ENCODE measurements around the gene GALNT2.

GALNT2 gene

DNA sequence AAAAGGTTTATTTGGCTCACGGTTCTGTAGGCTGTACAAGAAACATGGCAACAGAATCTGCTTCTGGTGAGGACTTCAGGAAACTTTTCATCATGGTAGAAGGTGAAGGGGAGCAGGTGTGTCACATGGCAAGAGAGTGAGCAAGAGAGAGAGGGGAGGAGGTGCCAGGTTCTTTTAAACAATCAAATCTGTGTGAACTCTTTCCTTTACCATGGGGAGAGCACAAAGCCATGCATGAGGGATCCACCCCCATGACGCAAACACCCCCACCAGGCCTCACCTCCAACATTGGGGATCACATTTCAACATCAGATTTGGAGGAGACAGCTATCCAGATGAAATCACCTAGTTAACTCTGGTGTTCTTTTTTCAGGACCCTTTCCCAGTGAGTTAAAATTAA lies 103.6 kb downstream of the GALNT2 start:
- Mint-ChIP-seq H3K4me1 (peaks cover 37% of the 10 kb centered on the region), H3K27me3 (no peaks in the 10 kb centered on the region), H3K36me3 (ENCODE audit: insufficient read depth) (peaks cover 4% of the 10 kb centered on the region), H3K27ac (ENCODE audit: low read depth) (peak overlapping the region; percentile 2), H3K4me3 (no peak overlapping the region), H3K9me3 (no peaks in the 10 kb centered on the region)
- DNase-seq (ENCODE audit: low spot score in 2 of 2) (no peak), ATAC-seq (replicated peaks; ENCODE audit: extremely low read depth, poor library complexity, severe bottlenecking) (no peak)

DNA sequence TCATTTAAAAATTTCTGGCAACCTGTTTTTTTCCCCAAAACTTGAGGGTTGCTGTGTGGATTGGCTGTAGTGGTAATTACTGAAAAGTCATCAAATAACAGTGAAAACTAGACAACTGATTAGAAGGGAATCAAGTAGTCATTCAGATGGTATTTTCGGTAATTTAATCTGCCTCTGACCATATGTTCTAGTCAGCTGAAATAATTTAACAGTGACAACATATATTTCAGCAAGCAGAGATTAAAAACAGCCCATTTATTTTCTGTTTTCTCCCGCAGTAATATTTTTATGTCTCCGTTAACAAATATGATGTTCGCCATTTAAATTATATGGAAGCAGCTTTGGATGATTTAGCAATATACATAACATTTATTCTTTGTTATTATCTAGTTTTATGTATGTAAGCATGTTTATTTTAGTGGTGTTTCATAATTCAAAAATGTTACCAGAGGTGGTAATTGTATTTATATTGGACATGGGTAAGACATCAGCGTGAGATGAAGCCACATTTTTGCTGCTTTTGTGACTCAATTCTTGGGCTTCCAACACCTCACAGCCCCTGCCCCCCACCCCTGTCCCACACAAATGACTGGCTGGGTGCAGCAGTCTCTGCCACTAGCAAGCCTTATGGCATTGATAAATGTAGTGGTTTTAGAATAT lies 104.4 kb downstream of the GALNT2 start:
- peaks cover 44% of the 10 kb centered on the region for H3K4me1 Mint-ChIP-seq

DNA sequence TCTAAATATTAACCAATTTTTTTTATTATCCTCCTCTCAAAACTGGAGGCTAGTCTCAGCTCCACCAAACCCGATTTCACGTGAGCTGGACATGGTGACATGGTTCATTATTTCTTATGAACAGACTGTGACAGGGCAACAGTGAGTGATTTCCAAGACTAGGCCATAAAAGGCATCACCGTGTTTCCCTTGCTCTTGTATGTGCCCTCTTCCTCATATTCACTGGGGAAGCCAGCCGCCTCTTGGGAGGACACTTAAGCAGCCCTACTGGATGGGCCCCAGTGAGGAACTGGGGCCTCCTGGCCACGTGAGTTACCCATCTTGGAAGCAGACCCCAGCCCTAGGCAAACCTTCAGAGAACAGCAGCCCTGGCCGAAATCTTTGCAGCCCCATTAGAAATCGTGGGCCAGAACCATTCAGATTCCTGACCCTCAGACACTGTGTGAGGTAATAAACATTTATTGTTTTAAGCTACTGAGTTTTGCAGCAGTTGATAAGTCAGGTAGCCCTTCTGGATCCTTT lies 105.0 kb downstream of the GALNT2 start:
- no peaks in the 10 kb centered on the region for H3K9me3 Mint-ChIP-seq
- DNase-seq (ENCODE audit: low spot score in 2 of 2) (no peak), ATAC-seq (replicated peaks; ENCODE audit: extremely low read depth, poor library complexity, severe bottlenecking) (no peak)
- peaks cover 44% of the 10 kb centered on the region for H3K4me1 Mint-ChIP-seq
- H3K27ac Mint-ChIP-seq (ENCODE audit: low read depth): no peak overlapping the region
- H3K27me3 Mint-ChIP-seq: no peaks in the 10 kb centered on the region
- H3K36me3 Mint-ChIP-seq (ENCODE audit: insufficient read depth): peaks cover 4% of the 10 kb centered on the region
- no peak overlapping the region for H3K4me3 Mint-ChIP-seq

More for the DNA sequence above, 104.4 kb downstream of the GALNT2 start:
- DNase-seq (ENCODE audit: low spot score in 2 of 2) (no peak), ATAC-seq (replicated peaks; ENCODE audit: extremely low read depth, poor library complexity, severe bottlenecking) (no peak)
- Mint-ChIP-seq H3K9me3 (no peaks in the 10 kb centered on the region), H3K4me3 (no peak overlapping the region), H3K36me3 (ENCODE audit: insufficient read depth) (peaks cover 4% of the 10 kb centered on the region), H3K27ac (ENCODE audit: low read depth) (no peak overlapping the region), H3K27me3 (no peaks in the 10 kb centered on the region)

DNA sequence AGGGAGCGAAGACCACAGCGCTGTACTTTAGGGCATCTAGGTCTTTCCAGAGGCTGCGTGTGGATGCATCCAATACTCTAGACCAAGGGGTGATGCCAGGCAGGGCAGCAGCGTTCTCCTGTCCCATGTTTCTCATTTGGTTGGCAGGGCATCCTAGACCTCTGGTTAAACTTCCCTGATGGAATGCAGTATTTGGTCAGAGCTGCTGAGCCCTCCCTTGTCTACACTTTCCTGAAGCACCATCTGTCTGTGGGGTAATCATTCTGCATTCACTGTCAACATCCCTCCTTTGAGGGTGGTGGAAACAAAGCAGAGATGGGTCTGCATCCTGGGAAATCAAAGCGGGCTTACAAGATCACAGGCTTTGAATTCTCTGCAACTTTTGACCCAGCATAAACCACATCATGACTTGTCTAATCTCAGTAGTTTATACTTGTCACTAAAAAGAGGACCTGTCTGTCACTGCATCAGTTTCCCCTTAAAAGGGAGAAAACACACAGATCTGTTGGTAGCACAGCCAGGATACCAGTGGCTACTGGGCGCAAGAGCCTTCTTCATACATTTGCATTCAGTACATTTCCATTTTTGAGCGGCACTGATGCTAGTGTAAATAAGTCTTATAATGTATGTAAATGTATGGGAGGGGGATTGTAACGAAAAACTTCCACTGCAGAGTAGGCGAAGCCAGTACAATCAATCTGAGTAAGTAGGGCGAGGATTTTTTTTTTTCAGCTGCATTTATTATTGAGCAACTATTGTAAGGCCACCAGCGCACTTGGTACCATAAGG lies 106.3 kb downstream of the GALNT2 start:
- Mint-ChIP-seq H3K4me3 (no peak overlapping the region), H3K27ac (ENCODE audit: low read depth) (no peak overlapping the region), H3K9me3 (no peaks in the 10 kb centered on the region), H3K36me3 (ENCODE audit: insufficient read depth) (peaks cover 6% of the 10 kb centered on the region), H3K27me3 (no peaks in the 10 kb centered on the region), H3K4me1 (peaks cover 45% of the 10 kb centered on the region)
- ATAC-seq (replicated peaks; ENCODE audit: extremely low read depth, poor library complexity, severe bottlenecking): no peak
- DNase-seq (ENCODE audit: low spot score in 2 of 2): no peak

DNA sequence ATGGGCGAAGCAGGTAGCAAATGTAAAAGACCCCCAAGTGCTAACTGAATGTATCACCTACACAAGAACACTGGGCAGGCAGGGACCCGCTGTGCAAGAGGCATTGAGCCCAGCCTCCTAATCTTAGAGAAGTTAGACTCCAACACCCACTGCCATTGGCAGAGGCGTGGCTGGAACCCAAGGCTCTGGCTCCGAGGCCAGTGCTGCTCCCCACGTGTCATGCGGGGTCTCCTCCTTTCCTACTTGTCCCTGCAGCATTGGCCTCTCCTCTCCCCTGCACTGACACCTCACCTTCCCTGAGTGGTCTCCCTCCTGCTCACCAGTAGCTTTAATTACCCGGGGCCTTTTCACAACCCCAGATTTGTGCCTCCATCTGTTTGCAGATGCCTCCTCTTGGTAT lies 107.0 kb downstream of the GALNT2 start:
- Mint-ChIP-seq H3K4me3 (no peak overlapping the region), H3K27ac (ENCODE audit: low read depth) (no peak overlapping the region), H3K9me3 (no peaks in the 10 kb centered on the region), H3K36me3 (ENCODE audit: insufficient read depth) (peaks cover 6% of the 10 kb centered on the region), H3K27me3 (no peaks in the 10 kb centered on the region), H3K4me1 (peaks cover 40% of the 10 kb centered on the region)
- ATAC-seq (replicated peaks; ENCODE audit: extremely low read depth, poor library complexity, severe bottlenecking) (no peak), DNase-seq (ENCODE audit: low spot score in 2 of 2) (no peak)

DNA sequence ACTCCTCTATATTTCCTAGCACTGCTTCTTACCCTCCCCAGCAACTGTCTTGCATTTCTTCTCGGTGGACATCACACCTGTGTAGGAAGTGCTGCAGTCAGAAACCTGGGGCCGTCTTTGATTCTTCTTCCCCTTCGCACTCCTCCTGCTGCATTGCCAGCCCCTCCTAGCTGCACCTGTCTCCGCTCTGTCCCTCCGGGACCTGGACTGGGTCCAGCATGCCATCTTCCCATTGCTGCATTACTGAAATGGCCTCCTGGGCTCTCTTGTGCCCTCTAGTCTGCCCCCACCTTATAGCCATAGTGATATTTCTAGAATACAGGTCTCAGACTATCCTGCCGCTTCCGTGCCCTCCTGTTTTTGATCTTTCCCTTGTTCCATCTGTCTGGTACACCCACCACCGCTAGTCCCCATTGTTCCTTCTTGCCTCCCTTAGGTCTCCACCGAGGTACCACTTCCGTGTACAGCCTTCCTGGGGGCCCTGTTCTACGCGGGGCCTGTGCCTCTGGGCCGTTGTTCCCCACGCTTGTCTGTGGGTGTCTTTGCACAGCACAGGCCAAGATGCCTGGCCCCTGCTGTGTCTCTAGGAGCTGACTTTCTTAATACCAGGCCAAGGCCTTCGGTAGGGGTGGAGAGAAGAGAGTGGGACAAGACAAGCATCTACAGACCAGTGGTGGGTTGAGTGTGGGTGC lies 107.6 kb downstream of the GALNT2 start:
- no peak for DNase-seq (ENCODE audit: low spot score in 2 of 2)
- peaks cover 36% of the 10 kb centered on the region for H3K4me1 Mint-ChIP-seq
- H3K27me3 Mint-ChIP-seq: no peaks in the 10 kb centered on the region
- no peak for ATAC-seq (replicated peaks; ENCODE audit: extremely low read depth, poor library complexity, severe bottlenecking)
- no peaks in the 10 kb centered on the region for H3K9me3 Mint-ChIP-seq
- no peak overlapping the region for H3K4me3 Mint-ChIP-seq
- no peak overlapping the region for H3K27ac Mint-ChIP-seq (ENCODE audit: low read depth)
- peaks cover 6% of the 10 kb centered on the region for H3K36me3 Mint-ChIP-seq (ENCODE audit: insufficient read depth)

DNA sequence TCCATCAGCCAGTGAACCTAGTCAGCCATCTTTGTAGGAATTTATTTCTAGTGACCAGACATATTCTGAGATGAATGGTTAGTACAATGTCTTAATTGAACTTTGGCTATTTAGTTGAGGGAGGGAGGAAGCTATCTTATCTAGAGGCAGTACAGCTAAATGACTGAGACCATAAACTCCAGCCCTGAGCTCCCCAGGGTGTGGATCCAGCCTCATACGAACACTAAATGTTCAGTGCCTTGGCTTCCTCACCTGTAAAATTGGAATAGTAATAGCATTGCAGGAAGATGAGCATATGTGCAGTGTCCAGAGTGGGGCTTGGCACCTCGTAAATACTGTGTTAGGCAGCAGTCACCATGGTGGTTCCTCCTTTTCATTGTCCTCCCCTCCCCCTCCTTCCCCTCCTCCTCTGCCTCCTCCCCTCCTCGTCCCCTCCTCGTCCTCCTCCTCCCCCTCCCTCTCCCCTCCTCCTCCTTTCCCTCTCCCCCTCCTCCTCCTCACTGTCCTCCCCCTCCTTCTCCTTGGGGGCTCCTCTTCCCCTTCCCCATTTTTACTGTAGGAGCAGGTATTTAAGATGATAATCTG lies 108.2 kb downstream of the GALNT2 start:
- Mint-ChIP-seq H3K27me3 (no peaks in the 10 kb centered on the region), H3K36me3 (ENCODE audit: insufficient read depth) (peaks cover 6% of the 10 kb centered on the region), H3K9me3 (no peaks in the 10 kb centered on the region), H3K27ac (ENCODE audit: low read depth) (no peak overlapping the region), H3K4me1 (peaks cover 30% of the 10 kb centered on the region), H3K4me3 (no peak overlapping the region)
- no peak for DNase-seq (ENCODE audit: low spot score in 2 of 2)
- ATAC-seq (replicated peaks; ENCODE audit: extremely low read depth, poor library complexity, severe bottlenecking): no peak

DNA sequence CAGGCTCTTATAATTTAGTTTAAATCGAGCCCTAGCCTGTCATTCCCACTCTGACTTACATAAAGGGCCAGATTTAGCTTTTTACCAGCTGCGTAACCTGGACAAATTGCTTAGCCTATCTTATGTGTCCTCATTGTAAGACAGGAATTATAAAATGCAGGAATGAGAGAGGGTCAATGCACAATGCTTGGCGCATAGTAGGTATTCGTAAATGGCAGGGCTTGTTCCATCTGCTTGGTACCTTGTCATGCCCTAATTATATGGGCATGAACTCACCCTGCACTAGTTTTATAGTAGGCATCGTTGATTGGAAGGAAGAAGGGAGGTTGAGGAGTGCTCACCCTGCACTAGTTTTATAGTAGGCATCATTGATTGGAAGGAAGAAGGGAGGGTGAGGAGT lies 108.8 kb downstream of the GALNT2 start:
- H3K4me3 Mint-ChIP-seq: no peak overlapping the region
- peaks cover 8% of the 10 kb centered on the region for H3K36me3 Mint-ChIP-seq (ENCODE audit: insufficient read depth)
- ATAC-seq (replicated peaks; ENCODE audit: extremely low read depth, poor library complexity, severe bottlenecking): no peak
- no peaks in the 10 kb centered on the region for H3K27me3 Mint-ChIP-seq
- H3K27ac Mint-ChIP-seq (ENCODE audit: low read depth): peak overlapping the region; percentile 1
- H3K9me3 Mint-ChIP-seq: no peaks in the 10 kb centered on the region
- no peak for DNase-seq (ENCODE audit: low spot score in 2 of 2)
- H3K4me1 Mint-ChIP-seq: peaks cover 27% of the 10 kb centered on the region

DNA sequence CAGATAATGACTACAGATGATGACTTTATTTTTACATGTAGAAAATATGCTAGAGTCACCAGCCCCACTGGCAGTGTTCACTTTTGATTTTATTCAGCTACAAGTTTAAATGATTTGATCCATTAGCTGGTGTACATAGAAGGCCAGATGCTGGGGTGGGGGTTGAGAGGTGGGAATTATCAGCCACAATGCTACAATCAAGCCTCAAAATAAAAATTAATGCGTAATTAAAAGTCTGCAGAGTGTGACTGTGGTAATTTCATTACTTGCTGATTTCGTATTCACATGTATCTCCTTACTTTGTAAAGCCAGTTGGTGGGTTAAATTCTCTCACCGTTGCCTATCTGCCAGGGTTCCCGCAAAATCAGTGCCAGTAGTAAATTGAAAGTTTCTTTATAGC lies 109.3 kb downstream of the GALNT2 start:
- Mint-ChIP-seq H3K9me3 (no peaks in the 10 kb centered on the region), H3K27me3 (no peaks in the 10 kb centered on the region), H3K36me3 (ENCODE audit: insufficient read depth) (peaks cover 8% of the 10 kb centered on the region), H3K4me1 (peaks cover 32% of the 10 kb centered on the region), H3K27ac (ENCODE audit: low read depth) (peak overlapping the region; percentile 1), H3K4me3 (no peak overlapping the region)
- ATAC-seq (replicated peaks; ENCODE audit: extremely low read depth, poor library complexity, severe bottlenecking): no peak
- no peak for DNase-seq (ENCODE audit: low spot score in 2 of 2)

DNA sequence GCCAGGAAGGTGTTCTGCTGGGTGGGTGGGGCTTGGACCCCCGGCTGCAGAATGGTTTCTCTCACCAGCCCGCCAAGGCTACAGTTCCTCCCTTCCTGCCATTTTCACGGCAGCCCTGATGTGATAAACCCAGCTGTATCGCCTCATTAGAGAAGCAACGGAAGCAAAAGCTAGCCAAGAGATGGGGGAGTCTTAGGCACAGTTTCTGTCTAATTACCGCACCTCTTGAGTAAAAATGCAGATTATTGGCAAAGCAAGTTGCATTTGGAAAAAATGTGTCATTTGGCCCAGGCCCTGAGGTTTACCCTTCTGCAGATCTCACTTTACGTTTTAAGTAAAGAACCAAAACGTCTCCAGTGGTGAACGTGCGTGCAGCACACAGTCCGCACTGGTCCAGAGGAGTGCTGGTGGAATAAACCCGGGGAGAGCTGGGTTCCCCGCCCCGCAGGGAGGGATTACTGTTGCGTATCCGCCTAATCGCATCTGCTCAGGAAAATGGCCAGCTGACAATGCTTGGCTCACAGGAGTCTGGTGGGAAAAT lies 109.9 kb downstream of the GALNT2 start:
- peaks cover 38% of the 10 kb centered on the region for H3K4me1 Mint-ChIP-seq
- ATAC-seq (replicated peaks; ENCODE audit: extremely low read depth, poor library complexity, severe bottlenecking): peak; percentile 58

DNA sequence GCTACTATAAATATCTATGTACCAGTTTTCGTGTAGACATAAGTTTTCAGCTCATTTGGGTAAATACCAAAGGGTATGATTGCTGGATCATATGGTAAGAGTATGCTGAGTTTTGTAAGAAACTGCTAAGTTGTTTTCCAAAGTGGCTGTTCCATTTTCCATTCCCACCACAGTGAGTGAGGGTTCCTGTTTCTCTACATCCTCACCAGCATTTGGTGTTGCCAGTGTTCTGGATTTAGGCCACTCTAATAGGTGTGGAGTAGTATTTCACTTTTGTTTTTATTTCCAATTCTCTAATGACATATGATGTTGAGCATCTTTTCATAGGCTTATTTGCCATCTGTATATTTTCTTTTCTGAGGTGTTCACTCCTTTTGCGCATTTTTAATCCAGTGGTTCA lies 112.2 kb downstream of the GALNT2 start:
- peaks cover 36% of the 10 kb centered on the region for H3K4me1 Mint-ChIP-seq
- H3K27me3 Mint-ChIP-seq: no peaks in the 10 kb centered on the region
- ATAC-seq (replicated peaks; ENCODE audit: extremely low read depth, poor library complexity, severe bottlenecking) (no peak), DNase-seq (ENCODE audit: low spot score in 2 of 2) (no peak)
- peaks cover 7% of the 10 kb centered on the region for H3K36me3 Mint-ChIP-seq (ENCODE audit: insufficient read depth)
- no peaks in the 10 kb centered on the region for H3K9me3 Mint-ChIP-seq
- H3K27ac Mint-ChIP-seq (ENCODE audit: low read depth): no peak overlapping the region
- H3K4me3 Mint-ChIP-seq: no peak overlapping the region

More for the DNA sequence above, 109.9 kb downstream of the GALNT2 start:
- Mint-ChIP-seq H3K9me3 (no peaks in the 10 kb centered on the region), H3K36me3 (ENCODE audit: insufficient read depth) (peaks cover 8% of the 10 kb centered on the region), H3K27me3 (no peaks in the 10 kb centered on the region), H3K27ac (ENCODE audit: low read depth) (no peak overlapping the region), H3K4me3 (peak overlapping the region; percentile 21)
- no peak for DNase-seq (ENCODE audit: low spot score in 2 of 2)

All from central memory CD8-positive, alpha-beta T cell (primary cell).